ENCODE data around the gene ZBTB39. TPM values are rescaled to one million over a fixed set of nuclear protein-coding genes. Genes with fewer than 3 reads are reported as not detected.

ZBTB39 gene
- total RNA-seq, 1 donor from 2014 or later: 23.5 TPM

- TF ChIP-seq CTCF (IDR thresholded peaks at IDR 0.05; ENCODE audit: partially characterized antibody, unreplicated experiment): no peak
- H3K27ac Mint-ChIP-seq (ENCODE audit: unreplicated experiment): no peak overlapping the region
- peaks cover 4% of the 10 kb centered on the region for H3K9me3 Mint-ChIP-seq (ENCODE audit: unreplicated experiment)
- no peak overlapping the region for H3K4me3 Mint-ChIP-seq (ENCODE audit: unreplicated experiment)
- DNase-seq: no peak
- H3K27me3 Mint-ChIP-seq (ENCODE audit: unreplicated experiment): peaks cover 2% of the 10 kb centered on the region
- peaks cover 32% of the 10 kb centered on the region for H3K4me1 Mint-ChIP-seq (ENCODE audit: low read depth, unreplicated experiment)
- peaks cover 10% of the 10 kb centered on the region for H3K36me3 Mint-ChIP-seq (ENCODE audit: unreplicated experiment)
Observed at GRCh38 chr12:56999456-56999855, 6.9 kb downstream of the ZBTB39 start.

GRCh38 chr12:56998981-56999380 is 7.4 kb downstream of the ZBTB39 start:
- peaks cover 4% of the 10 kb centered on the region for H3K9me3 Mint-ChIP-seq (ENCODE audit: unreplicated experiment)
- H3K27me3 Mint-ChIP-seq (ENCODE audit: unreplicated experiment): peaks cover under 1% of the 10 kb centered on the region
- no peak for TF ChIP-seq CTCF (IDR thresholded peaks at IDR 0.05; ENCODE audit: partially characterized antibody, unreplicated experiment)
- no peak overlapping the region for H3K27ac Mint-ChIP-seq (ENCODE audit: unreplicated experiment)
- DNase-seq: no peak
- peaks cover 10% of the 10 kb centered on the region for H3K36me3 Mint-ChIP-seq (ENCODE audit: unreplicated experiment)
- no peak overlapping the region for H3K4me3 Mint-ChIP-seq (ENCODE audit: unreplicated experiment)
- H3K4me1 Mint-ChIP-seq (ENCODE audit: low read depth, unreplicated experiment): peaks cover 32% of the 10 kb centered on the region

- no peak overlapping the region for H3K4me3 Mint-ChIP-seq (ENCODE audit: unreplicated experiment)
- no peak for DNase-seq
- peaks cover 10% of the 10 kb centered on the region for H3K36me3 Mint-ChIP-seq (ENCODE audit: unreplicated experiment)
- no peaks in the 10 kb centered on the region for H3K27me3 Mint-ChIP-seq (ENCODE audit: unreplicated experiment)
- H3K27ac Mint-ChIP-seq (ENCODE audit: unreplicated experiment): no peak overlapping the region
- TF ChIP-seq CTCF (IDR thresholded peaks at IDR 0.05; ENCODE audit: partially characterized antibody, unreplicated experiment): no peak
- H3K9me3 Mint-ChIP-seq (ENCODE audit: unreplicated experiment): peaks cover 4% of the 10 kb centered on the region
- peaks cover 32% of the 10 kb centered on the region for H3K4me1 Mint-ChIP-seq (ENCODE audit: low read depth, unreplicated experiment)
Observed at GRCh38 chr12:56998316-56998715, 8.0 kb downstream of the ZBTB39 start.

GRCh38 chr12:56996793-56997545 is 9.4 kb downstream of the ZBTB39 start:
- Mint-ChIP-seq H3K27me3 (ENCODE audit: unreplicated experiment) (no peaks in the 10 kb centered on the region), H3K36me3 (ENCODE audit: unreplicated experiment) (peaks cover 10% of the 10 kb centered on the region), H3K4me3 (ENCODE audit: unreplicated experiment) (peak overlapping the region; percentile 27), H3K9me3 (ENCODE audit: unreplicated experiment) (peaks cover 3% of the 10 kb centered on the region), H3K4me1 (ENCODE audit: low read depth, unreplicated experiment) (peaks cover 29% of the 10 kb centered on the region), H3K27ac (ENCODE audit: unreplicated experiment) (no peak overlapping the region)
- no peak for DNase-seq
- TF ChIP-seq CTCF (IDR thresholded peaks at IDR 0.05; ENCODE audit: partially characterized antibody, unreplicated experiment): no peak

GRCh38 chr12:56995930-56996496 is 10.3 kb downstream of the ZBTB39 start:
- no peak overlapping the region for H3K27ac Mint-ChIP-seq (ENCODE audit: unreplicated experiment)
- DNase-seq: no peak

More at GRCh38 chr12:56995930-56996496, 10.3 kb downstream of the ZBTB39 start:
- no peak overlapping the region for H3K4me3 Mint-ChIP-seq (ENCODE audit: unreplicated experiment)
- H3K36me3 Mint-ChIP-seq (ENCODE audit: unreplicated experiment): peaks cover 10% of the 10 kb centered on the region
- no peak for TF ChIP-seq CTCF (IDR thresholded peaks at IDR 0.05; ENCODE audit: partially characterized antibody, unreplicated experiment)
- peaks cover 3% of the 10 kb centered on the region for H3K27me3 Mint-ChIP-seq (ENCODE audit: unreplicated experiment)
- peaks cover 31% of the 10 kb centered on the region for H3K4me1 Mint-ChIP-seq (ENCODE audit: low read depth, unreplicated experiment)
- H3K9me3 Mint-ChIP-seq (ENCODE audit: unreplicated experiment): peaks cover 3% of the 10 kb centered on the region
